Lower lobe of right lung (tissue), 2 donors: ENCODE data around the gene IL21. TPM values are rescaled to one million over a fixed set of nuclear protein-coding genes. Genes with fewer than 3 reads are reported as not detected.
"Not testable (repeated sequence)": the region's sequence is repeated elsewhere in the genome, so short reads cannot be mapped to it uniquely, and the experiment has no call there.

Experiments used
- ATAC-seq, 2 donors: fragments of 200-7000 bp; cut with Tn5 transposase; one replicate each; pipeline ENCODE4 v1.9.1; 2020 to 2022; ENCODE audit warnings: mild to moderate bottlenecking in 2 of 2, moderate library complexity in 2 of 2
- DNase-seq: peaks from one replicate; pipeline ENCODE4 v3.0.0-alpha.2; 2020
- H3K27ac ChIP-seq: fragments of 200-600 bp; one replicate; pipeline ENCODE4 v1.8.0; 2022
- H3K27me3 ChIP-seq: fragments of 200-600 bp; one replicate; pipeline ENCODE4 v1.8.0; 2022; ENCODE audit warnings: low read depth
- H3K36me3 ChIP-seq: fragments of 200-600 bp; one replicate; pipeline ENCODE4 v1.8.0; 2022; ENCODE audit warnings: mild to moderate bottlenecking
- H3K4me1 ChIP-seq: fragments of 200-600 bp; one replicate; pipeline ENCODE4 v1.8.0; 2022
- H3K4me3 ChIP-seq: fragments of 200-600 bp; one replicate; pipeline ENCODE4 v1.8.0; 2022; ENCODE audit warnings: mild to moderate bottlenecking
- H3K9me3 ChIP-seq: fragments of 200-600 bp; one replicate; pipeline ENCODE4 v1.8.0; 2022
- CTCF ChIP-seq: fragments of 200-600 bp; IDR thresholded peaks from one replicate; pipeline ENCODE4 v1.8.0; 2022; ENCODE audit warnings: antibody characterized with exemption, mild to moderate bottlenecking
- intact Hi-C: fragments of 100-400 bp; cut with DNase I; formaldehyde crosslinking; loops from one replicate; pipeline ENCODE4 v1.11.0; 2022
- total RNA-seq: library from RNA; stranded (reverse); fragmentation: NEBNext Ultra II Directional; extraction: Animal tissue kit (Norgen Biotek cat#: 25700); gene quantifications from one replicate; pipeline ENCODE4 v1.2.1, GENCODE V29; 2021
- donor health status: DM: no; HTN: yes; CAD: no; lungs with severe emphysema.

The IL21 gene
- total RNA-seq, 1 donor from 2014 or later: not detected

GRCh38 chr4:122576261-122577188 lies 44.3 kb downstream of the IL21 start:
- Histone ChIP-seq H3K27me3 (no peaks in the 10 kb centered on the region), H3K36me3 (no peaks in the 10 kb centered on the region), H3K27ac (no peak overlapping the region), H3K9me3 (no peaks in the 10 kb centered on the region), H3K4me1 (no peaks in the 10 kb centered on the region), H3K4me3 (no peak overlapping the region)
- intact Hi-C loops: no loop called here
- DNase-seq (no peak), ATAC-seq (peak in 1 of 2 donors; percentile 56)
- TF ChIP-seq CTCF: peak; percentile 46

- H3K36me3 ChIP-seq, H3K4me1 ChIP-seq, DNase-seq, ATAC-seq, intact Hi-C loops, H3K9me3 ChIP-seq, H3K4me3 ChIP-seq, H3K27ac ChIP-seq, H3K27me3 ChIP-seq: not testable (repeated sequence)
Observed at GRCh38 chr4:122574347-122574746, 46.5 kb downstream of the IL21 start.

- intact Hi-C loops: no loop called here
Observed at GRCh38 chr4:122562449-122562848, 58.4 kb downstream of the IL21 start.

More at GRCh38 chr4:122562449-122562848, 58.4 kb downstream of the IL21 start:
- no peaks in the 10 kb centered on the region for H3K9me3 ChIP-seq
- no peak overlapping the region for H3K4me3 ChIP-seq
- no peaks in the 10 kb centered on the region for H3K36me3 ChIP-seq
- no peaks in the 10 kb centered on the region for H3K27me3 ChIP-seq
- H3K27ac ChIP-seq: no peak overlapping the region
- ATAC-seq: no peak
- no peak for TF ChIP-seq CTCF
- H3K4me1 ChIP-seq: no peaks in the 10 kb centered on the region
- no peak for DNase-seq

Other genes starting within 250 kb of the IL21 start
- not detected for gene ADAD1, start 242.1 kb downstream of the IL21 start, total RNA-seq
- gene IL2, start 164.3 kb downstream of the IL21 start, total RNA-seq: not detected
- gene BBS12, start 111.6 kb upstream of the IL21 start, total RNA-seq: 3.9 TPM
- 8.1 TPM for gene FGF2, start 205.8 kb upstream of the IL21 start, total RNA-seq